Osteocyte (in vitro differentiated cells): ENCODE measurements around the gene KSR2. TPM values are rescaled to one million over a fixed set of nuclear protein-coding genes. Genes with fewer than 3 reads are reported as not detected.

ENCODE experiments used
- DNase-seq: peaks from one replicate; pipeline ENCODE4 v3.0.0; 2021; ENCODE audit warnings: mixed read lengths; ENCODE audit not compliant: unreplicated experiment; ENCODE audit errors: extremely low spot score
- H3K27ac Mint-ChIP-seq: one replicate; pipeline ENCODE4 v1.8.0; 2021; ENCODE audit warnings: mild to moderate bottlenecking, mixed read lengths; ENCODE audit not compliant: unreplicated experiment
- H3K27me3 Mint-ChIP-seq: one replicate; pipeline ENCODE4 v1.8.0; 2021; ENCODE audit warnings: mixed read lengths; ENCODE audit not compliant: unreplicated experiment
- H3K36me3 Mint-ChIP-seq: one replicate; pipeline ENCODE4 v1.8.0; 2021; ENCODE audit warnings: mixed read lengths; ENCODE audit not compliant: unreplicated experiment
- H3K4me1 Mint-ChIP-seq: one replicate; pipeline ENCODE4 v1.8.0; 2021; ENCODE audit warnings: mixed read lengths; ENCODE audit not compliant: unreplicated experiment
- H3K4me3 Mint-ChIP-seq: one replicate; pipeline ENCODE4 v1.8.0; 2021; ENCODE audit warnings: mild to moderate bottlenecking, moderate library complexity, mixed read lengths; ENCODE audit not compliant: unreplicated experiment
- H3K9me3 Mint-ChIP-seq: one replicate; pipeline ENCODE4 v1.8.0; 2021; ENCODE audit warnings: mixed read lengths; ENCODE audit not compliant: unreplicated experiment
- total RNA-seq: library from RNA; stranded (reverse); gene quantifications from 2 replicates; pipeline ENCODE4 v1.2.1, GENCODE V29; 2021
- TF ChIP-seq, protein P1 (sequence below): fragments of 200-600 bp; sonication (generic); IDR thresholded peaks from 2 replicates; pipeline ENCODE4 v1.5.0; 2021; ENCODE audit warnings: antibody characterized with exemption, mild to moderate bottlenecking, moderate library complexity

Gene KSR2
- total RNA-seq, 1 donor from 2014 or later: not detected

DNA sequence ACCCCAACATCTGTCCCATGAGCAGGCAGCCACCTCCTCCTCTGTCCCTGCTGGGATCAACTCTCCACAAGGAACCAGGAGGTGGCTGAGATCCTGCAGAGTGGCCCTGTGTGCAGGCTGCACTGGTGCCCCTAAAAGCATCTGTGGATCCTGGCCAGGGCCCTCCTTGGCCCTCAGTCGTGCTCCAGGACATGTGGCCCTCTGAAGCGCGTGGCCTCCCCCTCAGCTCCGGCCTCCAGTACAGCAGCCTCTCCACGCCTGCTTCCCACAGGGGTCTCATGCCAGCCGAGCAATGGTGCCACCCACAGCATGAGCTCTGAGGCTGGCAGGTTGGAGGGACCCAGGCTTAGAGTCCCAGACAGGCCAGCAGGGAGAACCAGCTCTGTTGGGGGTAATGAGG lies 530.0 kb downstream of the KSR2 start:
- Mint-ChIP-seq H3K27me3 (peaks cover 5% of the 10 kb centered on the region), H3K36me3 (no peaks in the 10 kb centered on the region), H3K9me3 (no peaks in the 10 kb centered on the region), H3K4me1 (no peaks in the 10 kb centered on the region), H3K27ac (no peak overlapping the region), H3K4me3 (no peak overlapping the region)
- TF ChIP-seq, protein P1, sequence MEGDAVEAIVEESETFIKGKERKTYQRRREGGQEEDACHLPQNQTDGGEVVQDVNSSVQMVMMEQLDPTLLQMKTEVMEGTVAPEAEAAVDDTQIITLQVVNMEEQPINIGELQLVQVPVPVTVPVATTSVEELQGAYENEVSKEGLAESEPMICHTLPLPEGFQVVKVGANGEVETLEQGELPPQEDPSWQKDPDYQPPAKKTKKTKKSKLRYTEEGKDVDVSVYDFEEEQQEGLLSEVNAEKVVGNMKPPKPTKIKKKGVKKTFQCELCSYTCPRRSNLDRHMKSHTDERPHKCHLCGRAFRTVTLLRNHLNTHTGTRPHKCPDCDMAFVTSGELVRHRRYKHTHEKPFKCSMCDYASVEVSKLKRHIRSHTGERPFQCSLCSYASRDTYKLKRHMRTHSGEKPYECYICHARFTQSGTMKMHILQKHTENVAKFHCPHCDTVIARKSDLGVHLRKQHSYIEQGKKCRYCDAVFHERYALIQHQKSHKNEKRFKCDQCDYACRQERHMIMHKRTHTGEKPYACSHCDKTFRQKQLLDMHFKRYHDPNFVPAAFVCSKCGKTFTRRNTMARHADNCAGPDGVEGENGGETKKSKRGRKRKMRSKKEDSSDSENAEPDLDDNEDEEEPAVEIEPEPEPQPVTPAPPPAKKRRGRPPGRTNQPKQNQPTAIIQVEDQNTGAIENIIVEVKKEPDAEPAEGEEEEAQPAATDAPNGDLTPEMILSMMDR: no peak
- no peak for DNase-seq

GRCh38 chr12:117437516-117438255 lies 531.1 kb downstream of the KSR2 start:
- TF ChIP-seq, protein P1: no peak
- Mint-ChIP-seq H3K36me3 (no peaks in the 10 kb centered on the region), H3K27me3 (peaks cover 3% of the 10 kb centered on the region), H3K9me3 (no peaks in the 10 kb centered on the region), H3K4me3 (no peak overlapping the region), H3K27ac (no peak overlapping the region), H3K4me1 (no peaks in the 10 kb centered on the region)
- no peak for DNase-seq

DNA sequence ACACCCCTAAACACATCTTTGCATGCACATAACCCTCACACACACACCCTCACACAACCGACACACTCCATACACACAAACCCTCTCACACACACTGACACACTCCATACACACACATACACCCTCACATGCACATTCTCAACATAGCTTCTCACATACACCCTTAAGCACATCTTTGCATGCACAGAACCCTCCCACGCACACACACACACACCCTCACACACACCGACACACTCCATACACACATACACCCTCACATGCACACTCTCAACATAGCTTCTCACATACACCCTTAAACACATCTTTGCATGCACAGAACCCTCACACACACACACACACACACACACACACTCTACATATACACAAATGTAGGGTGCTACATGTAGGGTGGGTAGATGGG lies 534.9 kb downstream of the KSR2 start:
- Mint-ChIP-seq H3K36me3 (no peaks in the 10 kb centered on the region), H3K9me3 (no peaks in the 10 kb centered on the region), H3K27ac (no peak overlapping the region), H3K4me1 (no peaks in the 10 kb centered on the region), H3K4me3 (no peak overlapping the region), H3K27me3 (no peaks in the 10 kb centered on the region)
- TF ChIP-seq, protein P1: no peak
- no peak for DNase-seq

DNA sequence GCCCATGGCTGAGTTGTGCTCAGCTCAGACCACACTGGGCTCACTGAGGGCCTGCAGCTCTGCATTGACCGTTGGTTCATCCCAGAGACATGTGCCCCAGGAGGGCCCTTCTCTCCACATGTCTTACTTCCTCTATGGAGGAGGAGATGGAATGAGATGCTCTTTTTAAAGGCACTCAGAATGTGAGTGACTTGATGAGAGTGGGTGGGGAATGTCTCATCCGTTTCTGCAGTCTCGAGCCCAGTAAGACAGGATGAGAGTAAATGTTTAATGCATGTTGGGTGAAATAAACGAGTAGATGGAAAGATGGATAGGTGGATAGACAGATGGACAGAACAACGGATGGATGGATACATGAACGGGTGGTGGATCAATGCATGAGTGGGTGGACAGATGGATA lies 538.5 kb downstream of the KSR2 start:
- DNase-seq: no peak
- Mint-ChIP-seq H3K9me3 (peaks cover 5% of the 10 kb centered on the region), H3K36me3 (no peaks in the 10 kb centered on the region), H3K27ac (no peak overlapping the region), H3K4me3 (no peak overlapping the region), H3K4me1 (no peaks in the 10 kb centered on the region), H3K27me3 (peaks cover 3% of the 10 kb centered on the region)
- TF ChIP-seq, protein P1: no peak

GRCh38 chr12:117427211-117427610 lies 541.6 kb downstream of the KSR2 start:
- DNase-seq: no peak
- Mint-ChIP-seq H3K27me3 (peaks cover 5% of the 10 kb centered on the region), H3K27ac (no peak overlapping the region), H3K9me3 (peaks cover 5% of the 10 kb centered on the region), H3K36me3 (no peaks in the 10 kb centered on the region), H3K4me3 (no peak overlapping the region), H3K4me1 (no peaks in the 10 kb centered on the region)
- TF ChIP-seq, protein P1: no peak
